Ovary (tissue), 9 donors: Measurements from ENCODE around the gene ZBTB44. TPM values are rescaled to one million over a fixed set of nuclear protein-coding genes. Genes with fewer than 3 reads are reported as not detected.

Experiments used
- DNase-seq, 5 donors: peaks; one replicate each; pipeline ENCODE4 v3.0.0-alpha.2; 2019 to 2020
- H3K27ac ChIP-seq, 2 donors: fragments of 200-600 bp; one replicate each; pipeline versions ENCODE4 v1.5.1 to v1.8.0; 2019 to 2022
- H3K27me3 ChIP-seq: fragments of 200-600 bp; one replicate; pipeline ENCODE4 v1.8.0; 2022
- H3K36me3 ChIP-seq: fragments of 200-600 bp; sonication (generic); one replicate; pipeline ENCODE4 v1.5.1; 2019
- H3K4me1 ChIP-seq: one replicate; pipeline ENCODE4 v1.8.1; 2013; ENCODE audit warnings: mild to moderate bottlenecking, moderate library complexity; ENCODE audit not compliant: insufficient read depth
- H3K4me3 ChIP-seq: fragments of 200-600 bp; sonication (generic); one replicate; pipeline ENCODE4 v1.5.1; 2017
- H3K9me3 ChIP-seq, 2 donors: fragments of 200-600 bp in 1 of 2; sonication (generic) in 1 of 2; one replicate each; pipeline versions ENCODE4 v1.5.1 to v1.8.1; 2013 to 2019; ENCODE audit warnings: mild to moderate bottlenecking in 1 of 2, moderate library complexity in 1 of 2
- EP300 ChIP-seq: sonication (generic); formaldehyde crosslinking; IDR thresholded peaks from one replicate; pipeline ENCODE4 v1.6.1; 2017; ENCODE audit warnings: antibody characterized with exemption
- POLR2A ChIP-seq: fragments of 450-650 bp; IDR thresholded peaks from one replicate; pipeline ENCODE4 v1.6.1; 2017; ENCODE audit warnings: antibody characterized with exemption, mild to moderate bottlenecking, moderate library complexity
- WGBS, 3 donors: extraction: QIAGEN DNeasy Blood & Tissue Kit in 1 of 3; methylation state at CpG; one replicate each; pipeline versions ENCODE4 v1.1.5 to v1.1.7; 2013 to 2017; 5-methylcytosine and 5-hydroxymethylcytosine counted together
- intact Hi-C, 4 donors: fragments of 100-400 bp; cut with DNase I; formaldehyde crosslinking; loops; one replicate each; pipeline versions ENCODE4 v1.11.0 to v1.15.1; 2022 to 2023
- polyA plus RNA-seq, 2 donors: library from polyadenylated mRNA; stranded (reverse); fragments of 200-250 nt in 1 of 2; fragments of 350-450 nt in 1 of 2; fragmentation: Illumina TruSeq in 1 of 2; extraction: RNeasy Lipid Tissue Mini Kit (QIAGEN cat#74804) in 1 of 2; gene quantifications; one replicate each; pipeline ENCODE4 v1.2.3, GENCODE V29; 2013 to 2014
- total RNA-seq, 7 donors: library from RNA; depleted of rRNA in 2 of 7; stranded (reverse); fragments of >200 nt in 2 of 7; fragmentation: NEBNext Ultra II Directional in 3 of 7; extraction: Animal tissue kit (Norgen Biotek cat#: 25700) in 3 of 7; gene quantifications; one replicate each; pipeline versions ENCODE4 v1.1.0 to v1.2.4, GENCODE V29; 2016 to 2023
- TF ChIP-seq, protein P1 (sequence below), 3 donors: fragments of 450-650 bp in 2 of 3; fragments of 200-600 bp in 1 of 3; IDR thresholded peaks; one replicate each; pipeline versions ENCODE4 v1.5.1 to v1.8.0; 2016 to 2022; ENCODE audit warnings: antibody characterized with exemption in 3 of 3, mild to moderate bottlenecking in 1 of 3
- donor health status: DM: no; HTN: no; CAD: no; lungs with moderate emphysema.
- donor health status: DM: no; HTN: no; CAD: no.
- donor health status: Bipolar disorder and iron deficiency.
- donor health status: DM: yes; HTN: yes; CAD: no.
- donor health status: DM: no; HTN: no; CAD: no.
- donor health status: DM: yes; HTN: yes; CAD: no.

Gene ZBTB44
- total and polyA plus RNA-seq, 9 donors: 19.1 to 83.0 (median 57.9) TPM

GRCh38 chr11:130269326-130269943 lies 45.3 kb downstream of the ZBTB44 start:
- Histone ChIP-seq H3K27ac (no peak overlapping the region), H3K36me3 (no peaks in the 10 kb centered on the region), H3K4me3 (no peak overlapping the region), H3K4me1 (peaks cover 3% of the 10 kb centered on the region), H3K9me3 (no peaks in the 10 kb centered on the region), H3K27me3 (no peaks in the 10 kb centered on the region)
- DNase-seq: no peak
- intact Hi-C loops: no loop called here
- TF ChIP-seq, protein P1, sequence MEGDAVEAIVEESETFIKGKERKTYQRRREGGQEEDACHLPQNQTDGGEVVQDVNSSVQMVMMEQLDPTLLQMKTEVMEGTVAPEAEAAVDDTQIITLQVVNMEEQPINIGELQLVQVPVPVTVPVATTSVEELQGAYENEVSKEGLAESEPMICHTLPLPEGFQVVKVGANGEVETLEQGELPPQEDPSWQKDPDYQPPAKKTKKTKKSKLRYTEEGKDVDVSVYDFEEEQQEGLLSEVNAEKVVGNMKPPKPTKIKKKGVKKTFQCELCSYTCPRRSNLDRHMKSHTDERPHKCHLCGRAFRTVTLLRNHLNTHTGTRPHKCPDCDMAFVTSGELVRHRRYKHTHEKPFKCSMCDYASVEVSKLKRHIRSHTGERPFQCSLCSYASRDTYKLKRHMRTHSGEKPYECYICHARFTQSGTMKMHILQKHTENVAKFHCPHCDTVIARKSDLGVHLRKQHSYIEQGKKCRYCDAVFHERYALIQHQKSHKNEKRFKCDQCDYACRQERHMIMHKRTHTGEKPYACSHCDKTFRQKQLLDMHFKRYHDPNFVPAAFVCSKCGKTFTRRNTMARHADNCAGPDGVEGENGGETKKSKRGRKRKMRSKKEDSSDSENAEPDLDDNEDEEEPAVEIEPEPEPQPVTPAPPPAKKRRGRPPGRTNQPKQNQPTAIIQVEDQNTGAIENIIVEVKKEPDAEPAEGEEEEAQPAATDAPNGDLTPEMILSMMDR (IDR thresholded peaks at IDR 0.05): no peak
- TF ChIP-seq POLR2A (no peak), EP300 (no peak)
- 32 to 37% (median 37%) methylated on average over 1 of the region's 1 CpG for WGBS, 3 donors

DNA sequence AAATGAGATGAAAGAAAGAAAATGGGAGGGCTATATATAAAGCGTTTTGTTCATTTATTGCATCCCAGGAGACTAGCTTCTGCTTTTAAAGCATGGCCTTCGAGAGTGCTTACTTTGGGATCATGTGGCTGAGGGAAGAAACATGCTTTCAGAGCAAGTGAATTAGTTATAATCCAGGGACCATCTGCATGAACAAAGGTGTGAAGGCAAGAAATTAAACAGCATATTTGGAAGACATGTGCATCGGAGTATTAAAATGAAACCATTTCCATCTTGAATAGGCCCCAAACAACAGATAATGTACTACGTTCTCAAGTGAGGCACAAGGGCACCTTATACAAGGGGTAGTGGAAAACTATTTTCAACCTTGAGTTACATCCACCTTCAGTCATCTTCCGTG lies 51.4 kb downstream of the ZBTB44 start:
- H3K27me3 ChIP-seq: no peaks in the 10 kb centered on the region
- H3K36me3 ChIP-seq: no peaks in the 10 kb centered on the region
- H3K9me3 ChIP-seq: no peaks in the 10 kb centered on the region
- no peak overlapping the region for H3K4me3 ChIP-seq
- H3K27ac ChIP-seq: no peak overlapping the region
- 85 to 87% (median 85%) methylated on average over 5 of the region's 5 CpGs for WGBS, 3 donors
- H3K4me1 ChIP-seq: peaks cover 2% of the 10 kb centered on the region
- DNase-seq: no peak
- TF ChIP-seq, protein P1 (IDR thresholded peaks at IDR 0.05): no peak
- no peak for TF ChIP-seq EP300
- TF ChIP-seq POLR2A: no peak
- intact Hi-C loops: no loop called here

GRCh38 chr11:130262424-130262823 lies 52.3 kb downstream of the ZBTB44 start:
- Histone ChIP-seq H3K4me1 (peaks cover 2% of the 10 kb centered on the region), H3K27ac (no peak overlapping the region), H3K4me3 (no peak overlapping the region), H3K36me3 (no peaks in the 10 kb centered on the region), H3K27me3 (no peaks in the 10 kb centered on the region), H3K9me3 (no peaks in the 10 kb centered on the region)
- WGBS, 3 donors: 82 to 93% (median 87%) methylated on average over 4 of the region's 4 CpGs
- TF ChIP-seq EP300 (no peak), POLR2A (no peak)
- TF ChIP-seq, protein P1 (IDR thresholded peaks at IDR 0.05): no peak
- no peak for DNase-seq
- intact Hi-C loops: no loop called here

DNA sequence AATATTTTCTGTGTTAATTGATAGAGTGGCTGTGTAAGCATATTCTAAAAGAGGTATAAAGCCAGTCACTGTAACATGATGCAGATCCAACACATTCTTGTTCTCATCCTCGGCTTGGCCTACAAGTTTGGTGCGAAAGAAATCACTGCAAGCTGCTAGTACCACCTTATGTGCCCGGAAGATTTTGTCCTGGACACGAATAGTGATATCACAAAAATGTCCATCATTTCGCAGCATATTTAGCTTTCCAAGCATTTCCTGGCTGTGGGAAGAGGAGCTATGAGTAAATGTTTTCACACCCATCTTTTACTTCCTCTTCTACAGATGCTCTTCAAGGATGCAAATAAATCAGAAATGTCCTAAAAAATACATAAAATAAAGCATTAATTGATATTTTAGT lies 53.1 kb downstream of the ZBTB44 start:
- Histone ChIP-seq H3K27ac (no peak overlapping the region), H3K36me3 (no peaks in the 10 kb centered on the region), H3K4me3 (no peak overlapping the region), H3K4me1 (peaks cover 2% of the 10 kb centered on the region), H3K27me3 (no peaks in the 10 kb centered on the region), H3K9me3 (no peaks in the 10 kb centered on the region)
- no peak for DNase-seq
- WGBS, 3 donors: 86 to 96% (median 89%) methylated on average over 5 of the region's 5 CpGs
- intact Hi-C loops: no loop called here
- no peak for TF ChIP-seq EP300
- no peak for TF ChIP-seq POLR2A
- TF ChIP-seq, protein P1 (IDR thresholded peaks at IDR 0.05): no peak
